GM23338 (cell line): ENCODE results near the gene CCSER2. TPM values are rescaled to one million over a fixed set of nuclear protein-coding genes. Genes with fewer than 3 reads are reported as not detected.
A peak's percentile ranks its signal among the peaks of the same experiment; 100 is the strongest.

Source experiments
- ATAC-seq: fragments of 200-7000 bp; cut with Tn5 transposase; 3 replicates; pipeline ENCODE4 v1.9.1; 2020
- DNase-seq: peaks from one replicate; pipeline ENCODE4 v3.0.0-alpha.2; 2015; ENCODE audit warnings: low spot score
- H2AFZ ChIP-seq: fragments of 200-600 bp; sonication (generic); 2 replicates; pipeline ENCODE4 v1.8.0; 2016; ENCODE audit warnings: antibody characterized with exemption, mild to moderate bottlenecking, moderate library complexity
- H3F3A ChIP-seq: fragments of 200-600 bp; sonication (generic); replicated peaks from 2 replicates; pipeline ENCODE4 v1.8.0; 2017; ENCODE audit warnings: antibody characterized with exemption, mixed run types, low read depth
- H3K27ac ChIP-seq: fragments of 200-600 bp; sonication (generic); 2 replicates; pipeline ENCODE4 v1.6.1; 2016; ENCODE audit warnings: low read depth
- H3K27me3 ChIP-seq: fragments of 200-600 bp; sonication (generic); 2 replicates; pipeline ENCODE4 v1.8.0; 2016; ENCODE audit warnings: mild to moderate bottlenecking, mixed run types, moderate library complexity; ENCODE audit not compliant: insufficient read depth
- H3K36me3 ChIP-seq: fragments of 200-600 bp; sonication (generic); 2 replicates; pipeline ENCODE4 v1.8.0; 2016; ENCODE audit warnings: mild to moderate bottlenecking; ENCODE audit not compliant: insufficient read depth
- H3K4me1 ChIP-seq: fragments of 200-600 bp; sonication (generic); 2 replicates; pipeline ENCODE4 v1.8.0; 2016; ENCODE audit warnings: mild to moderate bottlenecking, moderate library complexity; ENCODE audit not compliant: insufficient read depth
- H3K4me2 ChIP-seq: fragments of 200-600 bp; sonication (generic); 2 replicates; pipeline ENCODE4 v1.7.1; 2017; ENCODE audit warnings: mixed run types
- H3K4me3 ChIP-seq: fragments of 200-600 bp; sonication (generic); 2 replicates; pipeline ENCODE4 v1.6.1; 2016; ENCODE audit warnings: mixed run types
- H3K79me2 ChIP-seq: fragments of 200-600 bp; sonication (generic); replicated peaks from 2 replicates; pipeline ENCODE4 v1.8.0; 2017; ENCODE audit warnings: mild to moderate bottlenecking; ENCODE audit not compliant: insufficient read depth
- H3K9me2 ChIP-seq: fragments of 200-600 bp; sonication (generic); 2 replicates; pipeline ENCODE4 v1.8.0; 2017; ENCODE audit not compliant: insufficient read depth
- H4K20me1 ChIP-seq: fragments of 200-600 bp; sonication (generic); replicated peaks from 2 replicates; pipeline ENCODE4 v1.8.0; 2017; ENCODE audit warnings: mild to moderate bottlenecking; ENCODE audit not compliant: insufficient read depth
- H3K27ac Mint-ChIP-seq: 2 replicates; pipeline ENCODE4 v1.8.0; 2020; ENCODE audit warnings: inconsistent platforms, mild to moderate bottlenecking, moderate library complexity, mixed read lengths
- H3K27me3 Mint-ChIP-seq: 3 replicates; pipeline ENCODE4 v1.8.0; 2022; ENCODE audit warnings: low read depth, mild to moderate bottlenecking, moderate library complexity, mixed read lengths, inconsistent platforms; ENCODE audit not compliant: insufficient read depth, poor library complexity
- H3K36me3 Mint-ChIP-seq: 3 replicates; pipeline ENCODE4 v1.8.0; 2021; ENCODE audit warnings: low read depth, mild to moderate bottlenecking, inconsistent platforms, moderate library complexity, mixed read lengths
- H3K4me1 Mint-ChIP-seq: 3 replicates; pipeline ENCODE4 v1.8.0; 2020; ENCODE audit warnings: mild to moderate bottlenecking, inconsistent platforms, mixed read lengths
- H3K4me3 Mint-ChIP-seq: 3 replicates; pipeline ENCODE4 v1.8.0; 2021; ENCODE audit warnings: moderate library complexity, mild to moderate bottlenecking, inconsistent platforms, mixed read lengths
- H3K9me3 Mint-ChIP-seq: 3 replicates; pipeline ENCODE4 v1.8.0; 2020; ENCODE audit warnings: moderate library complexity, mild to moderate bottlenecking, inconsistent platforms, mixed read lengths
- ETS1 ChIP-seq: IDR thresholded peaks from 2 replicates; pipeline ENCODE4 v1.6.1; 2016; ENCODE audit warnings: antibody characterized with exemption
- EZH2 ChIP-seq: fragments of 200-600 bp; sonication (generic); IDR thresholded peaks from one replicate; pipeline ENCODE4 v1.8.0; 2017; ENCODE audit warnings: antibody characterized with exemption, mild to moderate bottlenecking, low read depth; ENCODE audit not compliant: unreplicated experiment
- EZH2phosphoT487 ChIP-seq: fragments of 200-600 bp; sonication (generic); IDR thresholded peaks from one replicate; pipeline ENCODE4 v1.8.1; 2018; ENCODE audit warnings: antibody characterized with exemption; ENCODE audit not compliant: unreplicated experiment
- JUNB ChIP-seq: IDR thresholded peaks from one replicate; pipeline ENCODE4 v1.6.1; 2016; ENCODE audit warnings: antibody characterized with exemption; ENCODE audit not compliant: unreplicated experiment
- NANOG ChIP-seq: IDR thresholded peaks from 2 replicates; pipeline ENCODE4 v1.6.1; 2016; ENCODE audit warnings: antibody characterized with exemption, borderline replicate concordance
- ZNF114 ChIP-seq: fragments of 250-450 bp; sonication (Bioruptor Pico); IDR thresholded peaks from 2 replicates; pipeline ENCODE4 v1.5.0; 2020; ENCODE audit warnings: mild to moderate bottlenecking, moderate library complexity
- ZNF462 ChIP-seq: fragments of 250-450 bp; sonication (Bioruptor Pico); IDR thresholded peaks from 2 replicates; pipeline ENCODE4 v1.5.0; 2020; ENCODE audit warnings: mild to moderate bottlenecking, moderate library complexity
- polyA plus RNA-seq: library from polyadenylated mRNA; unstranded; fragments of >200 nt; fragmentation: Nextera tagmentation; extraction: Ambion mirVana; gene quantifications from 2 replicates; pipeline ENCODE4 v1.2.1, GENCODE V29; 2016
- total RNA-seq: library from RNA; depleted of rRNA; stranded (reverse); fragments of >200 nt; shearing (Covaris generic); gene quantifications from 2 replicates; pipeline ENCODE4 v1.2.3, GENCODE V29; 2014

CCSER2 gene
- total and polyA plus RNA-seq, 2 experiments from 2014 or later, result 30.6 to 37.2 TPM

GRCh38 chr10:84562592-84562991, 234.2 kb downstream of the CCSER2 start (continued):
- TF ChIP-seq ZNF462 (CRISPR knock-in tag) (no peak), ZNF114 (CRISPR knock-in tag) (no peak)

DNA sequence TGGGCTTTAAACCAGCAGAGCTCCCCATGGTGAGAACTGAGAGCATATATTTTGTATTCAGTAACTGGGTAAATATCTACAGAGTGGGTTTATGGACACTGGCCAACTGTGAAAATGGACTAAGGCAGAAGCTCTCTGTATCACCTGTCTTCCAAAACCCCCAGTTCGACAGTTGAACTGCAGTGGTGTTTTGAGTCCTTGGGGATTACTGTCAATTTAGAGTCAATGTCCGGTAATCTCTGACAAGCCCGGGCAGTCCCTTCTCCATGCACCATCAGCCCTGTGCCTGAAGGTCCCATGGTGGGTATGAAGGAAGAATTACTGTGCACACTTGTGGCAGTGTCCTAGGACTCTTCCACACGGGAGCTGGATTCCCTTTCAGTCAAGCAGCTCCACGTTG, 235.0 kb downstream of the CCSER2 start:
- Histone ChIP-seq H3K9me2 (peaks cover 9% of the 10 kb centered on the region; the same call in 1 of the 2 replicates), H3K79me2 (no peaks in the 10 kb centered on the region), H3K36me3 (no peaks in the 10 kb centered on the region), H3K4me1 (peaks cover 14% of the 10 kb centered on the region), H3F3A (no peaks in the 10 kb centered on the region; the same call in 1 of the 2 replicates), H3K4me2 (no peak overlapping the region), H2AFZ (peak overlapping the region; percentile 64; the same call in 1 of the 2 replicates), H3K27me3 (no peaks in the 10 kb centered on the region), H4K20me1 (no peaks in the 10 kb centered on the region), H3K4me3 (no peak overlapping the region), H3K27ac (no peak overlapping the region)
- Mint-ChIP-seq H3K27me3 (peaks cover 2% of the 10 kb centered on the region), H3K36me3 (no peaks in the 10 kb centered on the region; the same call in 1 of the 3 replicates), H3K9me3 (peaks cover under 1% of the 10 kb centered on the region; the same call in 1 of the 3 replicates), H3K4me3 (no peak overlapping the region), H3K27ac (no peak overlapping the region), H3K4me1 (peaks cover 13% of the 10 kb centered on the region)
- ATAC-seq, result no peak
- TF ChIP-seq EZH2phosphoT487, result no peak
- TF ChIP-seq ETS1, result no peak
- TF ChIP-seq JUNB, result no peak
- no peak for TF ChIP-seq ZNF462 (CRISPR knock-in tag)
- TF ChIP-seq NANOG, result no peak
- TF ChIP-seq EZH2, result no peak
- no peak for DNase-seq
